ENCODE data around the gene LAMB1. TPM values are rescaled to one million over a fixed set of nuclear protein-coding genes. Genes with fewer than 3 reads are reported as not detected.

Gene LAMB1
- total RNA-seq, 1 donor from 2014 or later: 220 TPM

- DNase-seq (ENCODE audit: low read depth): no peak
- no peak overlapping the region for H3K4me3 ChIP-seq (ENCODE audit: low read depth, low read length)
- TF ChIP-seq CTCF (conservative IDR thresholded peaks at IDR 0.05; ENCODE audit: low read depth, low read length): peak; percentile 80
Measured at GRCh38 chr7:107874605-107875446, 128.1 kb downstream of the LAMB1 start.

GRCh38 chr7:107874111-107874510, 128.8 kb downstream of the LAMB1 start:
- no peak for DNase-seq (ENCODE audit: low read depth)
- TF ChIP-seq CTCF (conservative IDR thresholded peaks at IDR 0.05; ENCODE audit: low read depth, low read length): no peak

More at GRCh38 chr7:107874111-107874510, 128.8 kb downstream of the LAMB1 start:
- no peak overlapping the region for H3K4me3 ChIP-seq (ENCODE audit: low read depth, low read length)

Other genes with a start within 250 kb of the LAMB1 start
- gene SLC26A3, start 199.9 kb downstream of the LAMB1 start, total RNA-seq: not detected in 2 replicates
- gene DLD, start 112.0 kb downstream of the LAMB1 start, total RNA-seq: 54.4 and 59.3 TPM in 2 replicates
- gene LAMB4, start 127.2 kb upstream of the LAMB1 start, total RNA-seq: 0.46 and 3.7 TPM in 2 replicates

Data from epithelial cell of proximal tubule (primary cell).